Hepatocyte (in vitro differentiated cells): ENCODE measurements around the gene P4HA1. TPM values are rescaled to one million over a fixed set of nuclear protein-coding genes. Genes with fewer than 3 reads are reported as not detected.
"Not testable (repeated sequence)": the region's sequence is repeated elsewhere in the genome, so short reads cannot be mapped to it uniquely, and the experiment has no call there.

Experiments
- DNase-seq: peaks from one replicate; pipeline ENCODE4 v3.0.0-alpha.2; 2016; ENCODE audit warnings: low spot score
- H2AFZ ChIP-seq: fragments of 200-600 bp; sonication (generic); 2 replicates; pipeline ENCODE4 v1.6.0; 2016; ENCODE audit warnings: antibody characterized with exemption, mild to moderate bottlenecking
- H3K27ac ChIP-seq: fragments of 200-600 bp; sonication (generic); 2 replicates; pipeline ENCODE4 v1.5.1; 2016; ENCODE audit warnings: mild to moderate bottlenecking
- H3K27me3 ChIP-seq: fragments of 200-600 bp; sonication (generic); 2 replicates; pipeline ENCODE4 v1.6.1; 2016
- H3K36me3 ChIP-seq: fragments of 200-600 bp; sonication (generic); replicated peaks from 2 replicates; pipeline ENCODE4 v1.5.1; 2016; ENCODE audit warnings: low read depth; ENCODE audit not compliant: insufficient read depth
- H3K4me1 ChIP-seq: fragments of 200-600 bp; sonication (generic); 2 replicates; pipeline ENCODE4 v1.5.1; 2016; ENCODE audit warnings: mild to moderate bottlenecking, moderate library complexity; ENCODE audit not compliant: insufficient read depth
- H3K4me2 ChIP-seq: fragments of 200-600 bp; sonication (generic); 2 replicates; pipeline ENCODE4 v1.6.0; 2016
- H3K4me3 ChIP-seq: fragments of 200-600 bp; sonication (generic); 2 replicates; pipeline ENCODE4 v1.5.1; 2016; ENCODE audit warnings: mild to moderate bottlenecking
- H3K79me2 ChIP-seq: fragments of 200-600 bp; sonication (generic); 2 replicates; pipeline ENCODE4 v1.6.0; 2017; ENCODE audit warnings: mild to moderate bottlenecking
- H3K9me2 ChIP-seq: fragments of 200-600 bp; sonication (generic); replicated peaks from 2 replicates; pipeline ENCODE4 v1.6.0; 2017; ENCODE audit warnings: mild to moderate bottlenecking; ENCODE audit not compliant: insufficient read depth
- H3K9me3 ChIP-seq: fragments of 200-600 bp; sonication (generic); 2 replicates; pipeline ENCODE4 v1.5.1; 2016; ENCODE audit warnings: low read depth, mild to moderate bottlenecking
- H4K20me1 ChIP-seq: fragments of 200-600 bp; sonication (generic); 2 replicates; pipeline ENCODE4 v1.6.0; 2016; ENCODE audit warnings: mild to moderate bottlenecking; ENCODE audit not compliant: insufficient read depth, poor library complexity, severe bottlenecking
- EZH2 ChIP-seq: fragments of 200-600 bp; sonication (generic); IDR thresholded peaks from 2 replicates; pipeline ENCODE4 v1.6.1; 2016; ENCODE audit warnings: antibody characterized with exemption, mild to moderate bottlenecking, borderline replicate concordance
- EZH2phosphoT487 ChIP-seq: fragments of 200-600 bp; sonication (generic); IDR thresholded peaks from one replicate; pipeline ENCODE4 v1.6.1; 2018; ENCODE audit warnings: antibody characterized with exemption, mild to moderate bottlenecking, low read depth, moderate library complexity; ENCODE audit not compliant: unreplicated experiment, severe bottlenecking
- WGBS: methylation state at CpG from one replicate; pipeline ENCODE4 v1.1.6; 2016; ENCODE audit warnings: low lambda C conversion rate; ENCODE audit errors: missing lambda C conversion rate; 5-methylcytosine and 5-hydroxymethylcytosine counted together
- polyA plus RNA-seq: library from polyadenylated mRNA; unstranded; fragments of >200 nt; fragmentation: Nextera tagmentation; extraction: Ambion mirVana; gene quantifications from 2 replicates; pipeline ENCODE4 v1.2.1, GENCODE V29; 2016
- total RNA-seq: library from RNA; depleted of rRNA; stranded (reverse); fragments of >200 nt; gene quantifications from 2 replicates; pipeline ENCODE4 v1.2.3, GENCODE V29; 2014
- TF ChIP-seq, protein P1 (sequence below): fragments of 200-600 bp; sonication (generic); IDR thresholded peaks from 2 replicates; pipeline ENCODE4 v1.5.1; 2016; ENCODE audit warnings: antibody characterized with exemption, mild to moderate bottlenecking; ENCODE audit not compliant: poor library complexity

The P4HA1 gene
- total and polyA plus RNA-seq, 2 experiments from 2014 or later = 140 to 145 TPM

DNA sequence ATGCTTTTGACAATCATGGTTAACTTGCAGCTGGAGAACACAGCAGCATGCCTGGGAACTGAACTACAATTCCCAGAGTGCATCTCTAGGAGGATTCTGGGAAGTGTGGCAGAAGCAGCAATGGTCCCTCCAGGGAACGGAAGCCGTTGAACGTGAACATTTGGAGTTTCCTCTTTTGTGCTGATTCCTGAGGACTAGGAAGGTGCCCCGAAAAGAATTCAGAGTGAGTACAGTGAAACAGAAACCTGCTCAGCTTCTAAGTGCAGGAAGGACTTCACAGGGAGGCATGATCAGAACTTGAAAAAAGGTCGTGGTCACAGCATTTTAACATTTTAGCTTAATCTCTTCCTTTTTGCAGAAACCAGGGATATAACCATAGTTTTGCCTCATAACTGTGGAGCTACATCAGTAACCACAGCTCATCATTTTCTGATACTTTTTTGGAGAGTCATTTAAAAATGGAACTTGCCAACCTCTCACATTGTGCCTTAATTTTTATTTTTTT is 13.7 kb upstream of the P4HA1 start, which contains the start of gene NUDT13:
Gene NUDT13, plus strand, starts transcription at position 111 of the 505 bp plus-strand sequence. CDS start 3,911 bp downstream, outside the sequence.
- Histone ChIP-seq H2AFZ (peak within 1 kb of the TSS; percentile 72), H3K9me2 (no peaks in the 10 kb centered on the region), H3K27me3 (no peaks in the 10 kb centered on the region), H3K9me3 (no peaks in the 10 kb centered on the region), H3K27ac (peak within 1 kb of the TSS; percentile 91), H4K20me1 (no peaks in the 10 kb centered on the region), H3K4me3 (peak within 1 kb of the TSS; percentile 17), H3K4me2 (peak within 1 kb of the TSS; percentile 79), H3K36me3 (no peaks in the 10 kb centered on the region), H3K79me2 (peaks cover 2% of the 10 kb centered on the region), H3K4me1 (no peaks in the 10 kb centered on the region)
- TF ChIP-seq EZH2 = no peak
- TF ChIP-seq, protein P1, sequence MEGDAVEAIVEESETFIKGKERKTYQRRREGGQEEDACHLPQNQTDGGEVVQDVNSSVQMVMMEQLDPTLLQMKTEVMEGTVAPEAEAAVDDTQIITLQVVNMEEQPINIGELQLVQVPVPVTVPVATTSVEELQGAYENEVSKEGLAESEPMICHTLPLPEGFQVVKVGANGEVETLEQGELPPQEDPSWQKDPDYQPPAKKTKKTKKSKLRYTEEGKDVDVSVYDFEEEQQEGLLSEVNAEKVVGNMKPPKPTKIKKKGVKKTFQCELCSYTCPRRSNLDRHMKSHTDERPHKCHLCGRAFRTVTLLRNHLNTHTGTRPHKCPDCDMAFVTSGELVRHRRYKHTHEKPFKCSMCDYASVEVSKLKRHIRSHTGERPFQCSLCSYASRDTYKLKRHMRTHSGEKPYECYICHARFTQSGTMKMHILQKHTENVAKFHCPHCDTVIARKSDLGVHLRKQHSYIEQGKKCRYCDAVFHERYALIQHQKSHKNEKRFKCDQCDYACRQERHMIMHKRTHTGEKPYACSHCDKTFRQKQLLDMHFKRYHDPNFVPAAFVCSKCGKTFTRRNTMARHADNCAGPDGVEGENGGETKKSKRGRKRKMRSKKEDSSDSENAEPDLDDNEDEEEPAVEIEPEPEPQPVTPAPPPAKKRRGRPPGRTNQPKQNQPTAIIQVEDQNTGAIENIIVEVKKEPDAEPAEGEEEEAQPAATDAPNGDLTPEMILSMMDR = no peak
- TF ChIP-seq EZH2phosphoT487 = no peak
- peak; percentile 83 for DNase-seq
- under 1% methylated on average over 5 of the region's 5 CpGs for WGBS

DNA sequence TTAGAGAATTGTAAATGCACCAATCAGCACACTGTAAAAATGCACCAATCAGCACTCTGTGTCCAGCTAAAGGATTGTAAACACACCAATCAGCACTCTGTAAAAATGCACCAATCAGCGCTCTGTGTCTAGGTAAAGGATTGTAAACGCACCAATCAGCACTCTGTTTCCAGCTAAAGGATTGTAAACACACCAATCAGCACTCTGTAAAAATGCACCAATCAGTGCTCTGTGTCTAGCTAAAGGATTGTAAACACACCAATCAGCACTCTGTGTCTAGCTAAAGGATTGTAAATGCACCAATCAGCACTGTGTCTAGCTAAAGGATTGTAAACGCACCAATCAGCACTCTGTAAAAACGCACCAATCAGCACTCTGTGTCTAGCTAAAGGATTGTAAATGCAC is 12.6 kb upstream of the P4HA1 start:
- H2AFZ ChIP-seq, H3K4me3 ChIP-seq, DNase-seq, H3K36me3 ChIP-seq, H3K27me3 ChIP-seq, H3K9me3 ChIP-seq, H3K9me2 ChIP-seq, H3K4me1 ChIP-seq, H3K4me2 ChIP-seq, H4K20me1 ChIP-seq, H3K27ac ChIP-seq, H3K79me2 ChIP-seq: not testable (repeated sequence)
- 95% methylated on average over 4 of the region's 4 CpGs for WGBS

- Histone ChIP-seq H3K36me3 (no peaks in the 10 kb centered on the region), H4K20me1 (no peaks in the 10 kb centered on the region), H3K9me2 (no peaks in the 10 kb centered on the region), H3K4me2 (no peak overlapping the region), H3K27ac (no peak overlapping the region), H3K79me2 (no peaks in the 10 kb centered on the region), H3K27me3 (no peaks in the 10 kb centered on the region), H3K9me3 (no peaks in the 10 kb centered on the region), H2AFZ (no peak overlapping the region), H3K4me1 (no peaks in the 10 kb centered on the region), H3K4me3 (no peak overlapping the region)
- no peak for DNase-seq
- TF ChIP-seq EZH2 (no peak), EZH2phosphoT487 (no peak)
- TF ChIP-seq, protein P1 = no peak
- WGBS = 76% methylated on average over 3 of the region's 3 CpGs
Measured at GRCh38 chr10:73106301-73106700, 9.6 kb upstream of the P4HA1 start.

DNA sequence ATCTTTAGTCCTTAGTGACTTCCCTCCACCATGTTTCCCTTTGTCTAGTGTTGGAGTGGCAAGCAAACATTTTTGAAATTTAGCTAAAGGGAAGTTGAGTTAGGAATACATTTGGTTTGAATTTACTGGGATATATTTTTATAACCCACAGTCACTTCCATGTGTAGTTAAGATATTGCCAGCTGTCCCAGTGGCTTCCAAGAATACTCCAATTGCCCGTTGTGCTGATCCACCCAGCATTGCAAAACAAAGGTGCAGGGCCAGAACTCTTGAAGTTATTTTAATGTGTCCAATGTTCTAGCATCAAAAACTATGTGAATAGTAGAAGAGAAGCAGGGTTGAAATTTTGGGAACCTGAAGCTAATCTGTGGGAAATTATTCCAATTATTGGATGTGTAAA is 2.5 kb upstream of the P4HA1 start:
- Histone ChIP-seq H3K36me3 (no peaks in the 10 kb centered on the region), H3K4me1 (peaks cover 13% of the 10 kb centered on the region), H3K27me3 (no peaks in the 10 kb centered on the region), H3K4me2 (no peak overlapping the region), H3K4me3 (no peak overlapping the region), H3K79me2 (peaks cover 8% of the 10 kb centered on the region), H2AFZ (no peak overlapping the region), H3K9me2 (no peaks in the 10 kb centered on the region), H3K27ac (no peak overlapping the region), H4K20me1 (no peaks in the 10 kb centered on the region), H3K9me3 (no peaks in the 10 kb centered on the region)
- 77% methylated on average over 1 of the region's 1 CpG for WGBS
- TF ChIP-seq, protein P1 = no peak
- TF ChIP-seq EZH2phosphoT487 (no peak), EZH2 (no peak)
- DNase-seq = no peak
